SKM-1 (cell line): ENCODE measurements around the gene UCK2.
A peak's percentile ranks its signal among the peaks of the same experiment; 100 is the strongest.

Experiments
- DNase-seq: peaks from one replicate; lab custom pipeline; 2025; ENCODE audit not compliant: unreplicated experiment; lab: John Stamatoyannopoulos, UW

The UCK2 gene

DNA sequence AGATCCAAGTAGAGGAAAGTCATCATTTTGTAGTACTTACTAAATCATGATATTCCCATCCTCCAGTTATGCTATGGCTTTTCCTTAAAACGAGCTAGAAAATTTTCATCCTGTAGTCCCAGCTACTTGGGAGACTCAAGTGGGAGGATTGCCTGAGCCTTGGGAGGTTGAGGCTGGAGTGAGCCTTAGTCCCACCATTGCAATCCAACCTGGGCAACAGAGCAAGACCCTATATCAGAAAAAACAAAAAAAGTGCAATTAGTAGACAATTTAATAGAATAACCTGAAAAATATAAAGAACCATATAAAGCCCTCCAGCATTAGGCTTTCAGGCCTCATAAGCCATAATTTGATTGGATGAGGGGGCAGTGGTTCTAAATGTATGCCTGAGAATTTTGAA, 6.8 kb downstream of the UCK2 start:
- no peak for DNase-seq

DNA sequence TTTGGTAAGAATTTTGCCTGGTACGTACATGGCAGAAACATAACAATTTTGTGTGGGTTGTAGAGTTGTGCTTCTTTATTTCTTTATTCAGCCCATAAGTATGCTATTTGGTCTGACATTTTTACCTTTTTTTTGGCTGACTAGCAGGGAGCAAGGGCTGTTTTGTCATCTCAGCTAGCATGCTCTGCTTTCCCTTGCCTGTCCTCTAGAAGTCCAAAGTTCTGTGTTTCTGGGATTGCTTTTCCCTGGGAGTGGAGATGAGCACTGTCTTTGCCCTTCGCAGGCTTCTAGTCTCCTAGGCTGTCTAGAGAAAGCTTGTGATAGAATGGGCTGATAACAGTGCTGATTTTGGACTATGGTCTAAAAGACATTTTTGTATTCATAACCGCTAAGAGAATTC, 7.5 kb downstream of the UCK2 start:
- DNase-seq, result no peak

GRCh38 chr1:165836664-165837482, 9.5 kb downstream of the UCK2 start:
- no peak for DNase-seq

- DNase-seq, result no peak
Measured at GRCh38 chr1:165837838-165838364, 10.5 kb downstream of the UCK2 start.

GRCh38 chr1:165840423-165840822, 13.0 kb downstream of the UCK2 start:
- no peak for DNase-seq

GRCh38 chr1:165841582-165842017, 14.2 kb downstream of the UCK2 start:
- DNase-seq, result no peak

DNA sequence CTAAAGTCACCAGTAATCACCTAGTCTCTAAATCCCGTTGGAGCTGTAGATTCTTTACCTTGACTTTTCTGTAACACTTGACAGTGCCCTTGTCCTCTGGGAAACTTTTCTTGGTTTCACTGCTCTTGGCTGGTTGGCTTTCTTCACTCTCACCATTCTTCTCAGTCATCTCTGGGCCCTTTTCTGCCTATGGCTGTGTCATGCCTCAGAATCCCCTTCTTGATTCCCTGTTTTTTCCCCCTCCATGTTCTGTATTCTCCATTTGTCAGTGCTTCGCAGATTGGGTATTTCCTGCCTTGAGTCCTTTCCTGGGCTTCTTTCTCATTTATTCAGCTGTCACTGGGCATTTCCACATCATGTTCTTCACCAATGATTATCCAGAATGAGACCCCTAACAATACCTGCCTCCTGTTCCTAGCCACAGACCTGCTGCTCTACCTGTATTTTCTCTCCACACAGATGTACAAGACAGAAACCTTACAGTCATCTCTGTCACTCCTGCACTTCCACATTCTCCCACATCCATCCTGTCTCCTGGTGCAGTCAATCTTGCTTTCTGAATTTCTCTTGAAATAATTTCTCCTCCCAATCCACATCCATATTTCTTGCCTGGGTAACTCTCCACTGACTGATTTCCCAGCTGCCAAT, 14.7 kb downstream of the UCK2 start:
- no peak for DNase-seq

GRCh38 chr1:165842671-165843129, 15.3 kb downstream of the UCK2 start:
- no peak for DNase-seq

GRCh38 chr1:165843304-165843703, 15.9 kb downstream of the UCK2 start:
- DNase-seq, result no peak

GRCh38 chr1:165844114-165844798, 16.8 kb downstream of the UCK2 start:
- DNase-seq, result no peak

- DNase-seq, result no peak
Measured at GRCh38 chr1:165844933-165845332, 17.5 kb downstream of the UCK2 start.

GRCh38 chr1:165845569-165845968, 18.2 kb downstream of the UCK2 start:
- DNase-seq, result no peak

- DNase-seq, result no peak
Measured at GRCh38 chr1:165845992-165846748, 18.8 kb downstream of the UCK2 start.

GRCh38 chr1:165847486-165847885, 20.1 kb downstream of the UCK2 start:
- DNase-seq, result no peak

DNA sequence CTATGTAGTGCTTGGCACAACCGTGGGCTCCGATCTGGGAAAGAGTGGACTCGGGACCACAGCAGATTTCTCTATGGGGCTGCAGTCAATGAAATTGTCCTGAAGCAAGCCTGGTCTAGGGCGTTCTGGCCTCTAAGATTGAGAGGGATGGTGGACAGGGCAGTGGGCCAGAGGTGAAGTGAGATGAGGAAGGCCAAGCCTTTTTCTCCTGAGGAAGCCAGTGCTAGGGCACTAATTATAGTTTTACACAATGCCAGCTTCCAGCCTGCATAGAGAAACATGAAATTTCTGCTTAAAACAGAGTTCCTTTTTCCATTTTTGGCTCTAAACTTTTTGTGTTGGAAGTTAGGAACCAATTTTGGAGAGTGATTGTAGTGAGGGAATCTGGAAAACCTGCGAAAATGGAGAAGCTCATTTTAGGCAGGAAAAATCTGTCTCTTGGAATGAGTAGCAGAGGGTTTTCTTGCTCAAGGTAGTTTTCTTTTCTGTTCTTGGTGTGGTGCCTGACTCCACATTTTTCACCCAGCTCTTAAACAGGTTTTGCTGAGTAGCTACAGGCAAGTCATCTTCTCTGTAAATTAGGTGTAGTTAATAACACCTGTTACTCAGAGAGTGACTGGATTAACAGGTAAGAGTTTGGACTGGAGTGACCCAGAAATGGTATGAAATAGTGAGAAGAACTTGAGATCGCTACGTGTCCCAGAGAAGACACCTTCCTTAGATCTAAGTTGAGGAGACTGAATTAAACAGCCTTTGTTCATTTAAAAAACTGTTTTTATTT, 22.1 kb downstream of the UCK2 start:
- no peak for DNase-seq

- DNase-seq, result no peak
Measured at GRCh38 chr1:165851034-165851658, 23.7 kb downstream of the UCK2 start.

- DNase-seq, result no peak
Measured at GRCh38 chr1:165852871-165853270, 25.5 kb downstream of the UCK2 start.

DNA sequence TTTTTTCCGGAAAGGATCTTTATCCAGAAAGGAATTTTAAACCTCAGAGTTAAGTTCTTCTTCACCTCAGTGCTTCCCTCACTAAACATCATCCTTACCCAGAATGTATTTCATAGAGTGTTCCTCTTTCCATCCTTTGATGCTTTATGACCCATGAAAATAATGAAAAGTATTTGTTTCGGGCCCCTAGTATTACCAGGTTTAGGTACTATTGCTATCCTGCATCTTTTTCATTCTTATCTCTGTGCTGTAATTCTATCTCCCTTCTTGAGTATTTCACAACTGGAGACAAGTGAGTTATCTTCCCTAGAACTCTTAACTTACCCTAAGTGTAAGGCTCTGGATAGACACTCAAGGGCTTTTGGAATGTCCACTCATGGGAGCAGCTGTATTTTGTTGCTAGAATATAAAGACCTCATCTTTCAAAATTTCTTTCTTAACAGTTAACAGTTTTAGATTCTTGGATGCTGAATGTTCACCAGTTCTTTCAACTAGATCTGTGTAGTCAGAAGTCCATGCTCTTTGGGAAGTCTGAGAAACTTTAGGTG, 26.2 kb downstream of the UCK2 start:
- DNase-seq, result no peak

GRCh38 chr1:165854101-165854845, 26.9 kb downstream of the UCK2 start:
- DNase-seq, result peak; percentile 83
